ENCODE measurements around the gene RBFOX1.

DNA sequence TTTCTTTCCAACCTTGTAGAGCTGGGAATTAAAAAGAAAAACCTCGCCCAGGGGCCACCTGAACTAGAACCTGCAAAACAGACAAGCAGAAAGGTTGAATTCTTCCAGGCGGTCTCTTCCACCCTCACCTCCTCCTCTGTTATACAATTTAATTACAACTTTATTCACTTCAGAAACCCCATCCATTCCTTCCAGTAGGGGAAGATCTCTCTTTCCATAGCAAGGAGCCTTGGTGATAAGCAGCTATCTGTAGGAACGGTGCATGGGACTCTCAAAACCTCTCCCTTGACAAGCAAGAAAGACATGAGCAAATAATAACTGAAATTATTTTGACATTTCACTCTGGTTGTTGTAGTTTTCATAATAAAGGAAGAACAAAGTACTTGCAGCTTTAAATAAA, 176.0 kb downstream of the RBFOX1 start:
- no peak for TF ChIP-seq POLR2A (IDR thresholded peaks at IDR 0.05)
- no peak for TF ChIP-seq CTCF (IDR thresholded peaks at IDR 0.05)
